Glomerular endothelial cell (primary cell): ENCODE results near the gene CYGB. TPM values are rescaled to one million over a fixed set of nuclear protein-coding genes. Genes with fewer than 3 reads are reported as not detected.

Source experiments
- DNase-seq: peaks from one replicate; pipeline ENCODE4 v3.0.0-alpha.2; 2011; ENCODE audit warnings: low read depth, low spot score; ENCODE audit errors: extremely low read depth
- total RNA-seq: library from RNA; depleted of rRNA; stranded (reverse); fragments of >200 nt; gene quantifications from 2 replicates; pipeline ENCODE4 v1.2.3, GENCODE V29; 2015

Gene CYGB
- 7.0 TPM in 2 replicates for total RNA-seq

DNA sequence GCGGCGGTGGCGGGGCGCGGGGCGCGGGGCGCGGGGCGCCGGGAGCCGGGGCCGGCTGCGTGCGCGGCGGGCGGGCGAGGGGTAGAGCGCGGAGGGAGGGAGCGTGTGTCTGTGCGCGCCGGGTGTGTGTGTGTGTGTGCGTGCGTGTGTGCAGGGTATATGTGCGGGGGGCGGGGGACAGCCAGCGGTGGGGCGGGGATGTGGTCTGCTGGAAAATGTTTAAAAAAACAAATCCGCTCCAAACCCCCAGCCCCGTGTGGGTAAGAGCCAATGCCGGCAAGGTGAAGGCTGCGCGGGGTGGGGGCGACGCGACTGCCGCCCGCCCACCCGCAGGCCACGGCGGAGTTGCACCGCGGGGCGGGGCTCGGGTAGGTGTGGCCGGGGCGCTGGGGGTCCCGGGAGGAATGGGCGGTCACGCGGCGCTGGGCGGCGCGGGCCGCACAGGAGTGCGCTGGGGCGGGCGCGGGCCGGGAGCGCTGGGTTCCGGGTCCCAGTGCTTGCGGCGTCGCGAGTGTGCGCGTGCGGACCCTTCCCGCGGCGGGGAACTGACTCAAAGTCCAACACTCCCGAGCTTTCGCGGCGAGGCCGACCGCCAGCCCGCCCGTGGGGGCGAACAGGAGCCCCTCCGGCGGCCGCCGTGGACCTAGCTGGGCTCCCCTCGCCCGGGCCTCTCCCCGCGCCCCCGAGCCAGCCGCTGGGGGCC is at the start of gene CYGB:
TSS of gene CYGB (minus strand) at position 132 of the 703 bp plus-strand sequence. CDS start 167 bp downstream, outside the sequence.
- DNase-seq, result no peak

DNA sequence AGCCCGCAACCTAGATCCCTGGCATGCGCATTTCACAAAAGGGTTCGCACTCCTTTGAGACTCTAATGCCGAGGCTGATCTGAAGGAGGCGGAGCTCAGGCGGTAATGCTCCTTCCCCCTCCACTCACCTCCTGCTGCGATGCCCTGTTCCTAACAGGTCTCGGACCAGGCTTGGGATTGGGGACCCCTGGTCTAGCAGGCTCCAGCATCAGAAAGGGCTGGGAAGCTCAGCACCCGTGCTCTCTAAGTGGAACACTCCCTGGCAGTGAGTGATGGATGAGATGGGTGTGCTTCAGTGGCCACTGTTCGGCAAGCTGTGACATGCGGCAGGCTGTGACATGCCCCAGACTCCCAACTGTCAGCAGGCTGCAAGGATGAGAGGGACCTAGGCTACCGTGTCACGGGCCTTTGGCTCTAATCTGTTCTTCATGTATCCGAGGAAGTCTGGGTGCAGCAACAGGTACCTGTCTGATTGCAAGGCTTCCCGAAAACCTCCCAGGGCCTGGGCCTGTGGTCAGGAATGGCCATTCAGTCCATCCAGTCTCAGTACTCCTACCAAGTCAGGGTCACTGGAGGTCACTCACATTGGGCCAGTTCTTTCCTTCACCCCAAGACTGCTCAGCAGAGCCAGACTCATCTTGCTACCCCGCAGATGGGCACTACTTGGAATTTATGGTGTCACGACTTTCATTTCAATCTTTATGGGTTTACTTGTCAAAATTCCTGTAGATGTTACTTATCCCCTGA is 49.4 kb upstream of the CYGB start:
- DNase-seq, result no peak

GRCh38 chr17:76585649-76586593 is 48.4 kb upstream of the CYGB start, which contains the start of gene ST6GALNAC2:
TSS of gene ST6GALNAC2 (minus strand) at chr17:76585860. CDS start at chr17:76585808, 52 bp downstream.
- no peak for DNase-seq

- no peak for DNase-seq
Measured at GRCh38 chr17:76585033-76585648, 47.6 kb upstream of the CYGB start.

- no peak for DNase-seq
Measured at GRCh38 chr17:76584427-76585032, 47.0 kb upstream of the CYGB start.

GRCh38 chr17:76582660-76583059 is 45.2 kb upstream of the CYGB start:
- no peak for DNase-seq

GRCh38 chr17:76581515-76581914 is 44.0 kb upstream of the CYGB start:
- DNase-seq, result no peak

GRCh38 chr17:76579281-76579680 is 41.8 kb upstream of the CYGB start:
- no peak for DNase-seq

- DNase-seq, result no peak
Measured at GRCh38 chr17:76578376-76578775, 40.9 kb upstream of the CYGB start.

GRCh38 chr17:76577876-76578275 is 40.4 kb upstream of the CYGB start:
- no peak for DNase-seq

GRCh38 chr17:76576189-76576588 is 38.7 kb upstream of the CYGB start:
- DNase-seq, result no peak

DNA sequence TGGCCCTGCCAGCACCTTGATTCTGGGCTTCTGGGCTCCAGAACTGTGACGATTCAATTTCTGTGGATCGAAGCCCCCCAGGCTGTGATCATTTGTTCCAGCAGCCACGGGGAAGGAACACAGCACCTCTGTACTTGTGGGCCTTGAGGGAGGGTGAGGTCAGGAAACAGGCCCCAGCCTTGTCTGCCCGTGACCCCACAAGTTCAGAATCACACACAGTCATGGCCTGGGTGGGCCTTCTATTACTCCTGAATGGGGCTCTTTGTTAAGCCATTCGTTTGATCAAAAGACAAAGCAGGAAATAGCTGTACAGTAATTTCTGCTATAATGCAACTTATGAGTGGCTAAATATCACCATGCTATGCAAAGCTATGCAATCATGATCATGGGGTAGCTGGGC is 38.1 kb upstream of the CYGB start:
- DNase-seq, result no peak

DNA sequence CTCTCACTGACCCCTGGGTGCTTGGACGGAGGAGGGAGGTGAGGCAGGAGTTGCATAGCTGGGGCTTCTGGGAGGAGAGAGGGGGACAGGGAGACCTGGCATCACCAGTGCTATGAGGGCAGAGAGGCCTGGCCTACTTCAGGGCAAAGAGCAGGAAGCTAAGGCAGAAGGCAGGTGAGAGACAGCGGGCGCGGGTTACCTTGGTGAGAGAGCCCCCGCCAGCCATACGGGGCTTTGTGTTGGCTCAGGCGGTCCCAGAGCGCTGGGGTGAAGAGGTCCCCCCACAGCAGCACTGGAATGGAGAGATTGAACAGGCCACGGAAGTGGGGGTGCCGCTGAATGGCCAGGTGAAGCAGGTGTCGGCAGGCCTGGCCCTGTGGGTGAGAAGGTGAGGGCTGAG is 36.7 kb upstream of the CYGB start:
- no peak for DNase-seq

DNA sequence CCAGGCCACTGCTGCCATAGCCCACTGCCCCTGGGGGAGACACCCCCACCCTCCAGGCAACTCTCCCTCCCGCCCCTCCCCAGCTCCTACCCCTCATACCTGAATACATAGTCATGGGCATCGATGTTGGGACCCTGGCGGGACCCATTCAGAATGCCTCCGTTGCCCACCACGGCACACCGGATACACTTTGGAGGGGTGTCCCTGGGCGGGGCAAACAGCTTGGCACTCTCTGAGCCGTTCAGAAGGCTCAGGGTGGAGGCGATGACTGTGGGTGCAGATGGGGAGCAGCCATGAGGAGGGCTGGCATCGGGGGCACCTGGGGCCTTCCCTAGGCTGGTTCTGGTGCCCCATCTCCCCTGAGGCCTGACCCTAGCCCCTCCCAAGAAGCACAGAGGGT is 35.6 kb upstream of the CYGB start:
- DNase-seq, result no peak

DNA sequence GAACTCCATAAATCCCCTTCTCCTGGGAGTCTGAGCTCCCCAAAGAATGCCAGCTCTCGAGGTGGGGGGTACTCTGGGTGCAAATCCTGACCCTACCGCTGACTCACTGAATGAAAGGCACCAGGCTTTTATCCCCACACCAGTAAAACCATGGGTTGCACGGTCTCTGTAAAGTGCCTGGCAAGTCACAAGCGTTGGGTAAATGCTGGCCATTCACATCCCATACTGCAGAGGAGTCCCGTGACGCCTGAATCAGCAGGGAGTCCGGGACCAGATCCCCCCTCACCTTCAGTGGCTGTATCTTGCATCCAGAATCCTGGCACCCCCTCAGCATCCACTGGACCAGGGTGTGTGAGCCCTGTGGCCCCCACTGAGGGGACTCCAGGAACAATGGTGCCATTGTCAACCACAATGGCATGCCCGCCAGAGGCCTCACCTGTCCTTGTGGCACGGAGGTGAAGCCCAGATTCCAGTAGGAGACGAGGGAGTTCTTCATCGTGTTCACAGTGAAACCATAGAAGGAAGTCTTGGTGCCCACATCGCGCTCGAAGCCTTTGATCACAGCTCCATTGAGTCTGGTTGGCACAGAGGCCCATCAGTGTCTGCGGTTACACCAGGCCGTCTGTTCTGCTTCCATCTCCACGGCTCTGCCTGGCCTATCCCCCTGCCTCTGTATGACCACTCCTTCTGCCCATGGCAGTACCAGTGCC is 34.8 kb upstream of the CYGB start:
- DNase-seq, result no peak

DNA sequence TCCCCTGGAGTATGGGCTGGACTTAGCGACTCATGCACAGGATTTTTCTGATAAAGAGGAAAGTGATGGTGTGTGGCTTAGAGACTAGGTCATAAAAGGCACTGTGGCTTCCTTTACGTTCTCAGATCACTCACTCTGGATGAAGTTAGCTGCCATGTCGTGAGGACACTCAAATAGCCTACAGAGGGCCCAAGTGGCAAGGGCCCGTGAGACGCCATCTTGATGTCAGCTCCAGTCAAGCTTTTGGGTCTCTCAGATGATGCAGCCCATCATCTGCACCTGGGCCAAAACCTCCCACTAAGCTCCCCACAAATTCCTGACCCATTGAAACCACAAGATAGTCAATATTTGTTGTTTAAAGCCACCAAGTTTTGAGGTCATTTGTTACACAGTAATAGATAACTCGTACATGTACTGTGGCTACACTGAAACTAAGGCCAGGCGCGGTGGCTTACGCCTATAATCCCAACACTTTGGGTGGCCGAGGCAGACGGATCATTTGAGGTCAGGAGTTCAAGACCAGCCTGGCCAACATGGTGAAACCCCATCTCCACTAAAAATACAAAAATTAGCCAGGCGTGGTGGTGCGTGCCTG is 33.5 kb upstream of the CYGB start:
- no peak for DNase-seq

DNA sequence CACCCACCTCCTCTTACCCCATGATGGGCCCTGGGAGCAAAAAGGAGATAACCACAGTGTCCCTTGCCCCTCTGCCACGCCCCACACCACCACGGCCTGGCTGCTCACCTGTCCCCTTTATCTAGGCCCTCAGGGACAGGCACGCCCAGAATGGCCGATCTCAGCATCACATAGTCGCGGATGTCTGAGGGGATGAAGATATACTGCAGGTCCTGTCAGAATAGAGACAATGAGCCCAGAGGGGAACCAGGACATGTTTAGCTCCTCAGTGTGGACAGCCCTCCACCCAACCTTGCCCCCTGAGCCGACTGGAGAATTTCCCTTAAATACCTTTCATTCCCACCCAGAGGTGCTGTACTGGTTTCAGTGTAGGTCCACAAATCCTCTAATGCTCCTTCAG is 32.9 kb upstream of the CYGB start:
- no peak for DNase-seq

DNA sequence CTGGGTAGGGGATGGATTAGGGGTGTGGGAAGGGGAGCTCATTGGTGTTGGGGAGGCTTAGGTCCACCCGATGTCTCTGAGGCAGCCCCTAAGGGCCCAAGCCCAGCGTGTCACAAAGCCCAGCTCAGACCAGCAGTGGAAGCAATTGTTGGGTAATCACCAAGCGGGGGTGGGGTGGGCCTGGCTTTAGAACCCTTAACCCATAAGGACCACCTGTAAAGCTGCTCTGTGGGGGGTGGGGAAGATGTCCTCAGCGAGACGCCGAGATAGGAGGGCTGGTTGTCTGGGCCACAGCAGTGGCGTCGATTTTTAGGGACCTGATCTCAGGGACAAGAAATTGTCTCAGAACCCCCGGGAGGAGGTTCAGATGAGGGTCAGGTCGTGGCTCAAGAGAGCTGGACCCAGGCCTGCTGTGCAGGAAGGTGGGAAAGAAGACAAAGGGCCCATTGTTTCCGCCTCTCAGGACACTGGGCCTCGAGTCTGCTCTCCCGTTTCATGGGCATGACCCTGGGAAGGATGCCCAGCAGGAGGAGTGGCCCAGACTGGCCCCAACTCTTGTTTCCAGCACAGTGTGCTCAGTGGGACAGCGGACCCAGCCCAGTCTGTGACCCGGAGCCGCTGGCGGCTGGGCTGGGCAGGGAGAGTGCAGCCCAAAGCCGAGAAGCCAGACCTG is 32.2 kb upstream of the CYGB start:
- DNase-seq, result no peak

- no peak for DNase-seq
Measured at GRCh38 chr17:76568811-76569221, 31.3 kb upstream of the CYGB start.
